Measurements from ENCODE around the gene RRP1B.

DNA sequence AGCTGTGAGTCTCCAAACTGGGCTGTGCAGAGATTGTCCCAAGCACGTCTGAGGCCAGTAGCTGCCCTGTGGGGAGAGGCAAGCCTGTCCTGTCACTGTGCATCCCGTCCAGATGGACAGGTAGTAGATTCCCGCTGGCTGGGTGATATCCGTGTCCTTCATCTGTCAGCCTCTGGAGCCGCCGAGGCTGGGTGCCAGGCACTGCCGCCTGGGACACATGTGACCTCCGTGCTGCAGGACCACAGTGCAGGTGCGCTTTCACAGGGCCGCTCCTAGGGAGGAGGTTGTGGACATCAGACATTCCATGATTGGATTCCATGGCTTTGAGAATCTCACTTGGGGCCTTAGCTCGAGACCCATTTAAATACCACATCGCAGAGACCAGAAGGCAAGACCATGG lies 64.3 kb downstream of the RRP1B start:
- TF ChIP-seq, protein P1, sequence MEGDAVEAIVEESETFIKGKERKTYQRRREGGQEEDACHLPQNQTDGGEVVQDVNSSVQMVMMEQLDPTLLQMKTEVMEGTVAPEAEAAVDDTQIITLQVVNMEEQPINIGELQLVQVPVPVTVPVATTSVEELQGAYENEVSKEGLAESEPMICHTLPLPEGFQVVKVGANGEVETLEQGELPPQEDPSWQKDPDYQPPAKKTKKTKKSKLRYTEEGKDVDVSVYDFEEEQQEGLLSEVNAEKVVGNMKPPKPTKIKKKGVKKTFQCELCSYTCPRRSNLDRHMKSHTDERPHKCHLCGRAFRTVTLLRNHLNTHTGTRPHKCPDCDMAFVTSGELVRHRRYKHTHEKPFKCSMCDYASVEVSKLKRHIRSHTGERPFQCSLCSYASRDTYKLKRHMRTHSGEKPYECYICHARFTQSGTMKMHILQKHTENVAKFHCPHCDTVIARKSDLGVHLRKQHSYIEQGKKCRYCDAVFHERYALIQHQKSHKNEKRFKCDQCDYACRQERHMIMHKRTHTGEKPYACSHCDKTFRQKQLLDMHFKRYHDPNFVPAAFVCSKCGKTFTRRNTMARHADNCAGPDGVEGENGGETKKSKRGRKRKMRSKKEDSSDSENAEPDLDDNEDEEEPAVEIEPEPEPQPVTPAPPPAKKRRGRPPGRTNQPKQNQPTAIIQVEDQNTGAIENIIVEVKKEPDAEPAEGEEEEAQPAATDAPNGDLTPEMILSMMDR (conservative IDR thresholded peaks at IDR 0.05; ENCODE audit: low read depth in 2 of 2), result no peak
- TF ChIP-seq POLR2AphosphoS5 (IDR thresholded peaks at IDR 0.05; ENCODE audit: low read depth) (no peak), JUNB (IDR thresholded peaks at IDR 0.05; ENCODE audit: unreplicated experiment) (no peak), EZH2 (IDR thresholded peaks at IDR 0.05; ENCODE audit: low read depth, unreplicated experiment) (no peak), EZH2phosphoT487 (IDR thresholded peaks at IDR 0.05; ENCODE audit: unreplicated experiment) (no peak), CREB1 (CRISPR knock-in tag; IDR thresholded peaks at IDR 0.05; ENCODE audit: low read depth) (no peak), ZNF331 (CRISPR knock-in tag; IDR thresholded peaks at IDR 0.05; ENCODE audit: low read depth) (no peak), NANOG (IDR thresholded peaks at IDR 0.05; ENCODE audit: borderline replicate concordance) (no peak)
- TF ChIP-seq, protein P2, sequence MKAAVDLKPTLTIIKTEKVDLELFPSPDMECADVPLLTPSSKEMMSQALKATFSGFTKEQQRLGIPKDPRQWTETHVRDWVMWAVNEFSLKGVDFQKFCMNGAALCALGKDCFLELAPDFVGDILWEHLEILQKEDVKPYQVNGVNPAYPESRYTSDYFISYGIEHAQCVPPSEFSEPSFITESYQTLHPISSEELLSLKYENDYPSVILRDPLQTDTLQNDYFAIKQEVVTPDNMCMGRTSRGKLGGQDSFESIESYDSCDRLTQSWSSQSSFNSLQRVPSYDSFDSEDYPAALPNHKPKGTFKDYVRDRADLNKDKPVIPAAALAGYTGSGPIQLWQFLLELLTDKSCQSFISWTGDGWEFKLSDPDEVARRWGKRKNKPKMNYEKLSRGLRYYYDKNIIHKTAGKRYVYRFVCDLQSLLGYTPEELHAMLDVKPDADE (IDR thresholded peaks at IDR 0.05), result no peak
- TF ChIP-seq, protein P3, sequence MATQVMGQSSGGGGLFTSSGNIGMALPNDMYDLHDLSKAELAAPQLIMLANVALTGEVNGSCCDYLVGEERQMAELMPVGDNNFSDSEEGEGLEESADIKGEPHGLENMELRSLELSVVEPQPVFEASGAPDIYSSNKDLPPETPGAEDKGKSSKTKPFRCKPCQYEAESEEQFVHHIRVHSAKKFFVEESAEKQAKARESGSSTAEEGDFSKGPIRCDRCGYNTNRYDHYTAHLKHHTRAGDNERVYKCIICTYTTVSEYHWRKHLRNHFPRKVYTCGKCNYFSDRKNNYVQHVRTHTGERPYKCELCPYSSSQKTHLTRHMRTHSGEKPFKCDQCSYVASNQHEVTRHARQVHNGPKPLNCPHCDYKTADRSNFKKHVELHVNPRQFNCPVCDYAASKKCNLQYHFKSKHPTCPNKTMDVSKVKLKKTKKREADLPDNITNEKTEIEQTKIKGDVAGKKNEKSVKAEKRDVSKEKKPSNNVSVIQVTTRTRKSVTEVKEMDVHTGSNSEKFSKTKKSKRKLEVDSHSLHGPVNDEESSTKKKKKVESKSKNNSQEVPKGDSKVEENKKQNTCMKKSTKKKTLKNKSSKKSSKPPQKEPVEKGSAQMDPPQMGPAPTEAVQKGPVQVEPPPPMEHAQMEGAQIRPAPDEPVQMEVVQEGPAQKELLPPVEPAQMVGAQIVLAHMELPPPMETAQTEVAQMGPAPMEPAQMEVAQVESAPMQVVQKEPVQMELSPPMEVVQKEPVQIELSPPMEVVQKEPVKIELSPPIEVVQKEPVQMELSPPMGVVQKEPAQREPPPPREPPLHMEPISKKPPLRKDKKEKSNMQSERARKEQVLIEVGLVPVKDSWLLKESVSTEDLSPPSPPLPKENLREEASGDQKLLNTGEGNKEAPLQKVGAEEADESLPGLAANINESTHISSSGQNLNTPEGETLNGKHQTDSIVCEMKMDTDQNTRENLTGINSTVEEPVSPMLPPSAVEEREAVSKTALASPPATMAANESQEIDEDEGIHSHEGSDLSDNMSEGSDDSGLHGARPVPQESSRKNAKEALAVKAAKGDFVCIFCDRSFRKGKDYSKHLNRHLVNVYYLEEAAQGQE (IDR thresholded peaks at IDR 0.05; ENCODE audit: unreplicated experiment), result no peak

All from GM23338 (cell line).